ENCODE data around the gene NACAD.

DNA sequence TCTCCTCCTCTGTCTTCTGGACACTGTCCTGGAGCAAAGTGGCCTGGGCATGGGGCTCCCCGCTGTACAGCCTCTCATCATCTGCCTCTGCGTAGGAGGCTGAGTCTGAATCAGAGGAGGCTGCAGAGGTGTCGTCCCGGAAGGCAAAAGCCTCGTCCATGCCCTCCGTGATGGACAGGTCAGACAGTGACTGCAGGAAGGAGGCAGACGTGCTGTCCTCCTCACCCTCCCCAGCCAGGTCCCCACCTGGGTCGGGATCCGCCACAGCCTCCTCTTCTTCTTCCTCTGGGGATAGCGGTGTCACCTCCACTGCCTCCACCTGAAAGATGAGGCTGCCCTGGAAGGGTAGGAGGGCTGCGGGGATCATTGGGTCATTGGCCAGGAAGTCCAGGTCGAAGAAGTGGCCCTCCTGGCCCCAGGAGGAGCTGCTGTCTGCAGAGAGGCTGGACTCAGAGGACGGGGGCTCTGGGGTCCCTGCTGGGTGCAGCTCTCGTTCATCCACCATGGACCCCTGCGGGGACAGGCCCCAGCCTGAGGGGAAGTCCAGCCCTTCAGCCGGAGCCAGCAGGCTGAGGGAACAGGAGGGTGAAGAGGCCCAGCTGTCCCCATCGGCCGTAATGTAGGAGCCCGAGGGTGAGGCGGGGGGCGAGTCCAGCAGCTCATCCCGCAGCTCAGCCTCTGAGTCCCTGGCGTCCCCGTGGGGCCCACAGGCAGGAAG is 3.7 kb downstream of the NACAD start:
- TF ChIP-seq CTCF (tag by site-specific recombination; IDR thresholded peaks at IDR 0.05) (no peak), ZNF155 (tag by site-specific recombination; IDR thresholded peaks at IDR 0.05) (no peak), ZNF580 (tag by site-specific recombination; IDR thresholded peaks at IDR 0.05) (no peak), ZNF138 (tag by site-specific recombination; IDR thresholded peaks at IDR 0.05; ENCODE audit: borderline replicate concordance) (no peak), YY2 (tag by site-specific recombination; IDR thresholded peaks at IDR 0.05) (no peak), ZNF274 (IDR thresholded peaks at IDR 0.05; ENCODE audit: low read length) (no peak), ZNF274 (tag by site-specific recombination; IDR thresholded peaks at IDR 0.05; ENCODE audit: borderline replicate concordance) (no peak), ZNF366 (tag by site-specific recombination; conservative IDR thresholded peaks at IDR 0.05) (no peak), ZNF768 (tag by site-specific recombination; IDR thresholded peaks at IDR 0.05) (no peak), ZNF24 (tag by site-specific recombination; IDR thresholded peaks at IDR 0.05) (no peak), KLF9 (tag by site-specific recombination; IDR thresholded peaks at IDR 0.05; ENCODE audit: low read depth) (no peak), ZNF175 (tag by site-specific recombination; IDR thresholded peaks at IDR 0.05) (no peak), SP7 (tag by site-specific recombination; IDR thresholded peaks at IDR 0.05) (no peak), ZBTB1 (tag by site-specific recombination; IDR thresholded peaks at IDR 0.05) (no peak), ZNF747 (tag by site-specific recombination; IDR thresholded peaks at IDR 0.05) (no peak)

Data from HEK293 (cell line).